K562 (cell line): ENCODE results near the gene TRIP12. TPM values are rescaled to one million over a fixed set of nuclear protein-coding genes. Genes with fewer than 3 reads are reported as not detected.

ENCODE experiments used
- ATAC-seq: fragments of 200-7000 bp; cut with Tn5 transposase; 3 replicates; pipeline ENCODE4 v1.9.1; 2020; ENCODE audit warnings: moderate library complexity
- BruUV-seq: library from RNA; stranded (reverse); fragments of 400-500 nt; replicated peaks from 2 replicates; lab custom pipeline; 2021; lab: Mats Ljungman, UMichigan
- CTCF ChIA-PET: fragments of 300-600 bp; formaldehyde crosslinking; extraction: SDS; loops from one replicate; lab custom pipeline; 2021; ENCODE audit warnings: low intra/inter-chr PET ratio; lab: Yijun Ruan, JAX
- POLR2A ChIA-PET: fragments of 300-600, 350-650 bp; sonication (Branson Sonifier 250); formaldehyde crosslinking; extraction: SDS; loops from one replicate; lab custom pipeline; 2021; ENCODE audit warnings: antibody characterized with exemption, inconsistent platforms; lab: Yijun Ruan, JAX
- DNase-seq, 4 experiments: peaks; one replicate each; pipeline versions ENCODE4 v3.0.0 to v3.0.0-alpha.2; 2011 to 2018; ENCODE audit warnings: low spot score in 3 of 4, mixed read lengths in 3 of 4; ENCODE audit errors: extremely low read depth in 1 of 4
- FAIRE-seq: peaks from 2 replicates; lab custom pipeline; 2011; peaks lifted over from hg19 to GRCh38; lab: Jason Lieb, UNC
- H2AFZ ChIP-seq: 2 replicates; pipeline ENCODE4 v1.6.0; 2011; ENCODE audit warnings: low read depth, low read length, control low read depth, inconsistent platforms
- H3K27ac ChIP-seq: fragments of 200-600 bp; 3 replicates; pipeline ENCODE4 v1.8.0; 2011; ENCODE audit warnings: low read depth, mild to moderate bottlenecking, control low read depth, inconsistent platforms, low read length, moderate library complexity, mixed read lengths; ENCODE audit errors: extremely low read depth
- H3K27me3 ChIP-seq, 2 experiments: fragments of 300-600 bp in 1 of 2; 2 replicates in 1 of 2; 3 replicates in 1 of 2; pipeline versions ENCODE4 v1.6.0 to v1.8.0; 2011; ENCODE audit warnings: inconsistent platforms in 2 of 2, low read length in 2 of 2, mild to moderate bottlenecking in 1 of 2, mixed read lengths in 1 of 2, moderate library complexity in 1 of 2; ENCODE audit not compliant: control insufficient read depth in 2 of 2, insufficient read depth in 2 of 2
- H3K36me3 ChIP-seq: fragments of 300-600 bp; 3 replicates; pipeline ENCODE4 v1.8.0; 2011; ENCODE audit warnings: mild to moderate bottlenecking, low read length, inconsistent platforms; ENCODE audit not compliant: control insufficient read depth, insufficient read depth
- H3K4me1 ChIP-seq, 2 experiments: fragments of 200-600 bp in 1 of 2; replicated peaks in 1 of 2; 2 replicates in 1 of 2; 3 replicates in 1 of 2; pipeline versions ENCODE4 v1.5.1 to v1.8.0; 2011; ENCODE audit warnings: inconsistent platforms in 2 of 2, low read length in 2 of 2, mild to moderate bottlenecking in 1 of 2, mixed read lengths in 1 of 2, moderate library complexity in 1 of 2; ENCODE audit not compliant: control insufficient read depth in 2 of 2, insufficient read depth in 2 of 2
- H3K4me2 ChIP-seq: 2 replicates; pipeline ENCODE4 v1.6.1; 2011; ENCODE audit warnings: low read length, control low read depth, inconsistent platforms, mixed read lengths; ENCODE audit not compliant: insufficient read depth
- H3K4me3 ChIP-seq: fragments of 200-600 bp; sonication (generic), shearing (Covaris generic); 2 replicates; pipeline ENCODE4 v1.5.1; 2016; ENCODE audit warnings: control low read depth, inconsistent platforms
- H3K79me2 ChIP-seq: fragments of 200-600 bp; 3 replicates; pipeline ENCODE4 v1.8.0; 2011; ENCODE audit warnings: low read length, inconsistent platforms; ENCODE audit not compliant: control insufficient read depth, insufficient read depth
- H3K9ac ChIP-seq, 2 experiments: 2 replicates each; pipeline versions ENCODE4 v1.6.0 to v1.6.1; 2011; ENCODE audit warnings: low read depth in 2 of 2, low read length in 2 of 2, control low read depth in 1 of 2, inconsistent platforms in 1 of 2, mild to moderate bottlenecking in 1 of 2, mixed read lengths in 1 of 2; ENCODE audit not compliant: insufficient read depth in 1 of 2
- H3K9me1 ChIP-seq: one replicate; pipeline ENCODE4 v1.6.0; 2011; ENCODE audit warnings: inconsistent platforms, mild to moderate bottlenecking, low read length, moderate library complexity; ENCODE audit not compliant: control insufficient read depth, insufficient read depth
- H3K9me3 ChIP-seq: replicated peaks from 2 replicates; pipeline ENCODE4 v1.5.1; 2011; ENCODE audit warnings: low read depth, low read length, inconsistent platforms; ENCODE audit not compliant: control insufficient read depth, insufficient read depth
- H4K20me1 ChIP-seq: replicated peaks from 2 replicates; pipeline ENCODE4 v1.6.1; 2011; ENCODE audit warnings: low read length, inconsistent platforms, mixed read lengths; ENCODE audit not compliant: control insufficient read depth, insufficient read depth
- CTBP1 ChIP-seq: fragments of 450-650 bp; IDR thresholded peaks from 2 replicates; pipeline ENCODE4 v1.6.1; 2016; ENCODE audit warnings: borderline replicate concordance
- PBX2 ChIP-seq, 2 experiments: IDR thresholded peaks in 1 of 2; conservative IDR thresholded peaks in 1 of 2; 2 replicates each; pipeline ENCODE4 v1.6.1; 2016; ENCODE audit warnings: low read depth in 2 of 2, mild to moderate bottlenecking in 1 of 2, missing compliant biosample characterization in 1 of 2, missing genetic modification characterization in 1 of 2, moderate library complexity in 1 of 2
- ZNF23 ChIP-seq: fragments of 250-450 bp; sonication (Bioruptor Pico); IDR thresholded peaks from 2 replicates; pipeline ENCODE4 v1.4.0; 2020; ENCODE audit warnings: mild to moderate bottlenecking
- ZNF253 ChIP-seq: fragments of 250-450 bp; sonication (Bioruptor Pico); conservative IDR thresholded peaks from 2 replicates; pipeline ENCODE4 v1.6.1; 2021; ENCODE audit warnings: mild to moderate bottlenecking
- WGBS: fragments of 100-300 bp; shearing (Covaris generic); methylation state at CpG from one replicate; pipeline ENCODE4 v1.1.6; 2016; ENCODE audit warnings: low coverage, mixed read lengths; ENCODE audit not compliant: insufficient coverage; ENCODE audit errors: missing lambda C conversion rate; 5-methylcytosine and 5-hydroxymethylcytosine counted together
- in situ Hi-C: fragments of 300-500 bp; cut with MboI; formaldehyde crosslinking; loops from 4 replicates; pipeline ENCODE4 v1.15.0; 2018; ENCODE audit warnings: inconsistent platforms, mixed read lengths
- intact Hi-C: fragments of 100-400 bp; cut with micrococcal nuclease; formaldehyde crosslinking; loops from 2 replicates; pipeline ENCODE4 v1.14.2; 2022
- polyA plus RNA-seq, 8 experiments: library from polyadenylated mRNA; depleted of rRNA in 4 of 8; stranded (reverse) in 5 of 8; unstranded in 3 of 8; fragments of >200 nt; fragmentation: Nextera tagmentation in 2 of 8; fragmentation: Illumina TruSeq in 1 of 8; extraction: Ambion mirVana in 2 of 8; extraction: Trizol in 1 of 8; gene quantifications; 2 replicates each; pipeline versions ENCODE4 v1.2.1 to v1.2.3, GENCODE V29; 2011 to 2014; ENCODE audit warnings: inconsistent platforms in 1 of 8, missing spikeins in 1 of 8
- total RNA-seq, 7 experiments: library from RNA; depleted of rRNA in 6 of 7; stranded (reverse); fragments of >200 nt in 6 of 7; fragmentation: Illumina TruSeq in 2 of 7; extraction: Trizol in 2 of 7; gene quantifications; 2 replicates each; pipeline versions ENCODE4 v1.2.1 to v1.2.3, GENCODE V29; 2011 to 2021; ENCODE audit warnings: low replicate concordance in 1 of 7

TRIP12 gene
- total and polyA plus RNA-seq, 9 of the 15 experiments (the other 6 are each of a cell fraction or from before 2014, with no cell fraction given), result 15.2 to 131 (median 80.1) TPM

DNA sequence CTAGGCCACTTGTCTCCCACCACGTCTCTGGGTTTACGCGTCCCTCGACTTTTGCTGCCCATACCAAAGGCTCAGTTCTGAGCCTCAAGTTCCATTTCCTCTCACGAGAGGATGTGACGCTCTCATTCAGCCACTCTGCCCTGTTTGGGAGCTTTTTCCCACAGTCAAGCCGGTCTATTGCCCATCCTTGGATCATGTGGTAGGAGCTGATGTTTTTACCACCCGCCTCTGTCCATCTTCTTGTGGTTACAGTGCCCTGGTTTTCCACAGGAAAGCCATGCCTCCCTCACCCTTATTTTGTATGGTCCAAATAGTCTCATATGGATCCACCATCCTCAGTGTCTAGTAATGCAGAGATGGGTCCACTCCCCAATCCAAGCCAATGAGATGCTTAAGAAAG lies 20.9 kb upstream of the TRIP12 start:
- TF ChIP-seq ZNF23 (CRISPR knock-in tag) (no peak), ZNF253 (CRISPR knock-in tag) (no peak), CTBP1 (no peak), PBX2 (CRISPR knock-in tag; IDR thresholded peaks at IDR 0.05; ENCODE audit: low read depth) (no peak), PBX2 (tag; conservative IDR thresholded peaks at IDR 0.05; ENCODE audit: low read depth) (no peak)
- POLR2A ChIA-PET, result no interaction called here
- CTCF ChIA-PET, result no interaction called here
- H3K27ac ChIP-seq, result no peak overlapping the region
- no peaks in the 10 kb centered on the region for H3K79me2 ChIP-seq
- no peaks in the 10 kb centered on the region for H4K20me1 ChIP-seq
- no peak for FAIRE-seq
- 81% methylated on average over 8 of the region's 8 CpGs for WGBS
- intact Hi-C loops (no loop called here), in situ Hi-C loops (no loop called here)
- no peak for ATAC-seq
- no TSS peak for BruUV-seq
- H3K27me3 ChIP-seq, result no peaks in the 10 kb centered on the region
- H3K9me1 ChIP-seq, result no peaks in the 10 kb centered on the region
- no peak overlapping the region for H3K4me2 ChIP-seq
- no peaks in the 10 kb centered on the region for H3K9me3 ChIP-seq
- no peak overlapping the region; a peak in 1 of 4 replicates for H3K9ac ChIP-seq
- peaks cover 0 to 5% of the 10 kb centered on the region in 2 experiments; a peak in 3 of 5 replicates for H3K4me1 ChIP-seq
- H3K36me3 ChIP-seq, result no peaks in the 10 kb centered on the region
- H2AFZ ChIP-seq, result no peak overlapping the region
- DNase-seq, result no peak
- H3K4me3 ChIP-seq, result no peak overlapping the region
